ENCODE results near the gene TMEM151A.

- TF ChIP-seq POLR2A (IDR thresholded peaks at IDR 0.05) (no peak), CTCF (IDR thresholded peaks at IDR 0.05) (no peak), EP300 (IDR thresholded peaks at IDR 0.05) (no peak)
These were observed 43.1 kb downstream of the TMEM151A start for GRCh38 chr11:66334605-66335442.
